HG03439 (cell line): ENCODE measurements around the gene EXTL1.
"Not testable (repeated sequence)": the region's sequence is repeated elsewhere in the genome, so short reads cannot be mapped to it uniquely, and the experiment has no call there.

Source experiments
- ATAC-seq: cut with Tn5 transposase; IDR thresholded peaks from one replicate; pipeline ENCODE4 v1.9.1; 2021; ENCODE audit warnings: mild to moderate bottlenecking, moderate library complexity; ENCODE audit not compliant: unreplicated experiment

EXTL1 gene

GRCh38 chr1:26021647-26022403 is at the start of gene EXTL1:
Gene EXTL1 (plus strand): TSS chr1:26021775. CDS start chr1:26022647, 872 bp downstream.
- no peak for ATAC-seq

GRCh38 chr1:25971811-25972180 is 49.8 kb upstream of the EXTL1 start:
- ATAC-seq: no peak

GRCh38 chr1:25973610-25974321 is 47.8 kb upstream of the EXTL1 start:
- no peak for ATAC-seq

GRCh38 chr1:25977801-25978200 is 43.8 kb upstream of the EXTL1 start:
- no peak for ATAC-seq

GRCh38 chr1:25978403-25978802 is 43.2 kb upstream of the EXTL1 start:
- ATAC-seq: no peak

GRCh38 chr1:25979210-25979609 is 42.4 kb upstream of the EXTL1 start:
- ATAC-seq: no peak

GRCh38 chr1:25985171-25985570 is 36.4 kb upstream of the EXTL1 start:
- no peak for ATAC-seq

- no peak for ATAC-seq
These were observed 35.9 kb upstream of the EXTL1 start for GRCh38 chr1:25985670-25986069.

- not testable (repeated sequence) for ATAC-seq
These were observed 34.8 kb upstream of the EXTL1 start for GRCh38 chr1:25986773-25987172.

- no peak for ATAC-seq
These were observed 33.6 kb upstream of the EXTL1 start for GRCh38 chr1:25987951-25988350.

GRCh38 chr1:25989440-25990234 is 31.9 kb upstream of the EXTL1 start:
- no peak for ATAC-seq

GRCh38 chr1:25990251-25990650 is 31.3 kb upstream of the EXTL1 start:
- no peak for ATAC-seq

- no peak for ATAC-seq
These were observed 30.7 kb upstream of the EXTL1 start for GRCh38 chr1:25990702-25991395.

GRCh38 chr1:25991937-25992688 is 29.5 kb upstream of the EXTL1 start:
- no peak for ATAC-seq

- ATAC-seq: no peak
These were observed 28.8 kb upstream of the EXTL1 start for GRCh38 chr1:25992689-25993171.

- ATAC-seq: no peak
These were observed 28.2 kb upstream of the EXTL1 start for GRCh38 chr1:25993197-25993951.

- no peak for ATAC-seq
These were observed 27.0 kb upstream of the EXTL1 start for GRCh38 chr1:25994402-25995150.

- no peak for ATAC-seq
These were observed 24.4 kb upstream of the EXTL1 start for GRCh38 chr1:25996966-25997827.
